ENCODE data around the gene BHLHE40.
A peak's percentile ranks its signal among the peaks of the same experiment; 100 is the strongest.

The BHLHE40 gene

GRCh38 chr3:4983739-4984510 lies 4.7 kb downstream of the BHLHE40 start:
- DNase-seq (ENCODE audit: low read depth in 2 of 2), result peak; percentile 35 to 58

- no peak for DNase-seq (ENCODE audit: low read depth in 2 of 2)
These were observed 5.3 kb downstream of the BHLHE40 start for GRCh38 chr3:4984511-4984864.

GRCh38 chr3:4985330-4986174 lies 6.3 kb downstream of the BHLHE40 start:
- DNase-seq (ENCODE audit: low read depth in 2 of 2), result no peak

DNA sequence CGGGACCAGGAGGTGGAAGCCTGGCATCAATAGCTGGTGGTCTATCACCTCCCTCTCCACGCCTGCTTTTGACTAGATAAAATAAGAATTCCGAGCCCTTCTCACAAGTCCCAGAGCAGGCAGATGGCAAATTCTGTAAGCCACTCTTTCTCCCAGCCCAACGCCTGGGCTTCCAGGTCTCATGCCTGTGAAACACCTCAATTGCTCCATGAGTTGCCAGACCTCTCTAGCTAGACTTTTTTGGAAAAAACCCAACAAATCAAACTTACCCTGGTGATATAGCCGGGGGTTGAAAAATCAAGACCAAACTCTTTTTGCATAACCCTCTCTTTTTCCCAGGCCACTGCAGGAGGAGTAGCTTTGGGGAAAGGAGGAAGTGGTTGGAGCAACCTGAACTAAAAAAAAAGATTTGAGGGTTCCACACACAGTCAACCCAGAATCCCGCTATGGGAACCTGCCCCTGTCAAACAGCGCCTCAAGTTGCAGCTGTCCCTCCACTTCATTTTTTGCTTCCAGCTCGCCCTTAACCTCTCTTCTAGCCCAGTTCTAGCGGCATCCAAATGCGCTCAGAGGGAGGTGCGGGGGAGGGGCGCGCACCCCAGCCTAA lies 7.0 kb downstream of the BHLHE40 start:
- DNase-seq (ENCODE audit: low read depth in 2 of 2), result no peak

DNA sequence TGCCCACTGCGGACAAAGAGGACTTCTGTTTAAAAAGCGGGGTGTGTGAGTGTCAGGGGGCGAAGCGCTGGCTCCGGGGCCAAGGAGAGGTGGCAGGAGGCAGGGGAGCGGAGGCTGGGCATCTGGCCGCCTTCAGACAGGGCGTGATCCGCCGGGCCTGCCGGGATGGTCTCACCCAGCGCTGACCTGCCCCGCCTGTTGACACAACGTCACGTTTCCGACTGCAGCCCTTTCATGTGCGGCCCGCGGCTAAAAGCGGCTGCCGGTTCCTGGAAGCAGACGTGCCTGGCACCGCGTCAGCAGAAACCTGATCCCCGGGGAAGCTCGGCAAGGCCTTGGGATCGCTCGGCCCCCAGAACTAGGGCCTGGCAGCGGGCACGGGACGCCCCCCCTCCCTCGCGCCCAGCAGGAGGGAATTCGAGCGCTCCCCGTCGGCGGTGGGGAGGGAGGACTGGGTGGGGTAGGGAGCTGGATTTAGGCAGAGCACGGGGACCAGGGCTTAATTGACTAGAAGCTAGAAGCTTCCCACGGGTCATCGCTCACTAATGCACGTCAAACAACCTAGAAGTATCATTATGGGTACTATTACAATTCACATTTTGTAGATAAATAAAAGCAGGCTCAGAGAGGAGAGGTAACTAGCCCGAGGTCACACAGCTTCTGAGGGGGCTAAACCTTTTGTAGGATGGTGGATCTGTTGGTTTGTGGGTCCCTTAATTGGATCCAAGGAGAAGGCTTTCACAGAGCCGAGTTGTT lies 7.7 kb downstream of the BHLHE40 start:
- DNase-seq (ENCODE audit: low read depth in 2 of 2), result peak; percentile 10 to 56

DNA sequence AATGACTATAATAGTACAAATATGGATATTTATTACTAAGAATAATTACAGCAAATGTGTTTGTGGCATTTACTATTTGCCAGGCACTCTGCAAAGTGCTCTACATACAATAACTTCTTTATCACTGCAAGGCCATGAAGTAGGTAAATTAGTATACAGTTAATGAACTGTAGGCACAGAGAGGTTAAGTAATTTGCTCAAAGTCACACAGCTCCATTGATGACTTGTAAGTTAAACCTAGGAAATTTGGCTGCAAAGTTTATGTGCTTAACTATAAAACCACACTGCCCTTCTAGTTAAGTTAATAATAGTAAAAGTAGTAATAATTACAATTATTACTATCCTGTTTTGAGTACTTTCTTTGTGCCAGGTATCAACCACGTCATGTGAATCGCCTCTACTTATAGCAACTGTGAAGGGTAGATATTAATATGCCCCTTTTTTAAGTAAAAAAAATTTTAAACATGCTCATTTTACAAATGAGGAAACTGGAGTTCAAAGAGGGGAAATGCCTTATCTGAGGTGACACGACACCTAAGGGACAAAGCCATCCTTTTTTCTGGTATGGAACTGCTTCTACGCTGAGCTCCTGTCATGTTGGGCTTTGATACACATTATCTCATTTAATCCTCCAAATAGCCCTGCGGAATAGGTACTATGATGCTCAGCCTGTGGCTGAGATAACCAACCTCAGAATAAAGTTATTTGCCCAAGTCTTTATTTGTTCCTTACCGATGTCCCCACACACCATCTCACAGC lies 8.5 kb downstream of the BHLHE40 start:
- no peak for DNase-seq (ENCODE audit: low read depth in 2 of 2)

- no peak for DNase-seq (ENCODE audit: low read depth in 2 of 2)
These were observed 10.0 kb downstream of the BHLHE40 start for GRCh38 chr3:4988983-4989834.

DNA sequence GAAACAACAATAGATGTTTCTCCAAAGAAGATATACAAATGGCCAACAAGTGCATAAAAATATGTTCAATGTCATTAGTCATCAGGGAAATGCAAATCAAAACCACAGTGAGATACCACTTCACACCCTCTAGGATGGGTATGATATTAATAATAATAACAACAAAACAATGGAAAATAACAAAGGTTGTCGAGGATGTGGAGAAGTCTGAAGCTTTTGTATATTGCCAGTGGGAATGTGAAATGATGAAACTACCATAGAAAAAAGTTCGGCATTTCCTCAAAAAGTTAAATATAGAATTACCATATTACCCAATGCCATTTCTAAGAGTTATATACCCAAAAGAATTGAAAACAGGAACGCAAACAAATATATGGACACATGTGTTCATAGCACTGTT lies 10.8 kb downstream of the BHLHE40 start:
- no peak for DNase-seq (ENCODE audit: low read depth in 2 of 2)

DNA sequence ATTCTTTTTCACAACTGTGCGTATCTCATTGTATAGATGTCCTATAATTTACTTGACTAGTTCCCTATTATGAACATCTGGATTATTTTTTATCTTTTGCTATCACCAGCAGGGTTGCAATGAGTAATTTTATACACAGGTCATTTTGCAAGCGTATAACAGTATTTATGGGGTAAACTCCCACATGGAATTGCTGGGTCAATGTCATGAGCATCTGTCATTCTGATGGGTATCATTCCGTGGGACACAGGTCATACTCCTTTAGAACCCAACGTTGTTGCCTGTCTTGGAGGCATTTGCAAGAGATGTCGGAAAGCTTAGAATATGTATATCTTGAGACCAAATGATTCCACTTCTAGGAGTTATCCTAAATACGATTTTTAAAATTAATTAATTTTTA lies 12.9 kb downstream of the BHLHE40 start:
- no peak for DNase-seq (ENCODE audit: low read depth in 2 of 2)

DNA sequence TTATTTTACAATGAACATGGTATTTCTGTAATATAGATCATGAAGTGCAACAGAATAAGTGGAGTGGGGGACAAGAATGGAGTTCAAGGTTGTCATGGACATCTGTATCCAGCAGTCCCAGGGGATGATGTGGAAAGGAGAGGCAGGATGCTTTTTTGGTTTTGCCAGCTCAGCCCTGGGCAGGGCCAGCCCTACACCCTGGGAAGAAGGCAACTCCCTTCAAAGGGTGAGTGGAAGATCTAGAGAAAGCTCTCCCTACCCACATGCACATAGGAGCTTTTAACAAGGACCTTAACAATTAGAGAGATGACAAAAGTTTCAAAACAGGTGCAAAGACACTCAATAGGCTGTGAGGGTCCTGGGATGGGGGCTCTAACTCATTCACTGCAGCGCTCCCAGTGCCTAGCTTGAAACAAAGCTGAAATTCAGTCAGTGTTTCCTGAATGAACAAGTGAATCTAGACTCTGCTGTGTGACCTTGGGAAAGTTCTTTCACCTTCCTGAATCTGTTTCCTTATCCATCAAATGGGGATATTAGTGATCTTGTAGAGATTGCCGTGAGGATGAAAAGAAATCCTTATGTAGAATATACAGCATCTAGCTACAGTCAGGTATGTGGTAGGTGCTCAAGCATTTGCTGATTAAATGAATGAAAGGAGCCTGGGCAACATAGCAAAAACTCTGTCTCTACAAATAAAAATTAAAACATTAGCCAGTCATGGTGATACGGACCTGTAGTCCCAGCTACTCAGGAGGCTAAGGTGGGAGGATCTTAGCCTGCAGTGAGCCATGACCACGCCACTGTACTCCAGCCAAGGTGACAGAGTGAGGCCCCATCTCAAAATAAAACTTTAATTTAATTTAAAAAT lies 14.3 kb downstream of the BHLHE40 start:
- no peak for DNase-seq (ENCODE audit: low read depth in 2 of 2)

DNA sequence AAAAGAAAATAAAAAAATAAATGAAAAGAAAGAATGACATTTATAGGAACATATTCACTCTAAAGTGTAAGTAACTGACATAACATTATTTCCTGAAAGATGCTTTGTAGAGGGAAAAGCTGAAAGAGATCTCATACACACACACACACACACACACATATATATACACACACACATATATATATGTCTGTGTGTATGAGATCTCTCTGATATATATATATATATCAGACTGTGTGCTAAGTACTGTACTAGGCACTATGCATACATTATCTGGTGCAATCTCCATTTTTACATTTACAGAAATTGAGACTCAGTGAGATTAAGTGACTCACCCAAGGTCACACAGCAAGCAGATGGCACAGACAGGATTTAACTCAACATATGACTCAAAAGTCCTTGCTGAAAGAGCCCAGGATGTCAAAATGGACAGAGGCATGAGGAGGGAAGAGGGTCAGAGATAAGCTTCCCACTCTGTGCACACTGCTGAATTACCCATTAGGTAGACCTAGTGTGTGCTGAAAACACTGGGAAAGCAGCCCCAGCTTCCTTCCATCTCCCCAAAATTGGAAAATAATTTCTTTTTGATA lies 15.0 kb downstream of the BHLHE40 start:
- DNase-seq (ENCODE audit: low read depth in 2 of 2), result no peak

DNA sequence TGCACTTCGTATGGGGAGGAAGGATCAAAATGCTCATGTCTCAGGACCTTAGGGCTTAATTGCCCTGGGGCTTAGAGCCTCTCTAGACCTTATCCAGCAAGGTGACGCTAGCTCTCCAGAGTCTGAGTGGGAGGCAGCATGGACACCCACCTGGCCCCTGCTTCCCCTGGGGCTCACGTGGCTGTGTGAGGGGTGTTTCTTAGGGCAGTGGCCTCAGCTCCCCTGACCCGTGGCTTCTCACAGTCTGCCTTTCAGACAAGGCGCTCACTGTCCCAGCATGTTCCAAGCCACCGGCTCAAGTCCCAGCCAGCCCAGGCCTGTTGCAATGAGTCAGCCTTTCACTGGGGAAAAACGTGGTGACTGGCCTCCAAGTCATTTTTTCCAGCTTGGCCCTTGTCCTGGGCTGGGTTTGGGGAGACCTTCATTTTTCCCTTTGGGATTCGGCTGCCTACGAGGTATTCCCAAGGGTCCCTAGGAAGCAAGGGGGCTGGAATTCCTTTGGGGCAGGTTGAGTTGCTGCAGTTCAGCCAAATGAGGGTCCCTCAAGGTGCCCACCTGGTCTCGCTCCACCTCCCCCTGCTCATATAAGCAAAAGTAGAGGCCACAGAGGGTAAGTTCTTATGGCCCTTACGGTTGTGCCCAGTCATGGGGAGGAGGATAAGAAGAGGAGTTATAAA lies 15.7 kb downstream of the BHLHE40 start:
- DNase-seq (ENCODE audit: low read depth in 2 of 2), result no peak

DNA sequence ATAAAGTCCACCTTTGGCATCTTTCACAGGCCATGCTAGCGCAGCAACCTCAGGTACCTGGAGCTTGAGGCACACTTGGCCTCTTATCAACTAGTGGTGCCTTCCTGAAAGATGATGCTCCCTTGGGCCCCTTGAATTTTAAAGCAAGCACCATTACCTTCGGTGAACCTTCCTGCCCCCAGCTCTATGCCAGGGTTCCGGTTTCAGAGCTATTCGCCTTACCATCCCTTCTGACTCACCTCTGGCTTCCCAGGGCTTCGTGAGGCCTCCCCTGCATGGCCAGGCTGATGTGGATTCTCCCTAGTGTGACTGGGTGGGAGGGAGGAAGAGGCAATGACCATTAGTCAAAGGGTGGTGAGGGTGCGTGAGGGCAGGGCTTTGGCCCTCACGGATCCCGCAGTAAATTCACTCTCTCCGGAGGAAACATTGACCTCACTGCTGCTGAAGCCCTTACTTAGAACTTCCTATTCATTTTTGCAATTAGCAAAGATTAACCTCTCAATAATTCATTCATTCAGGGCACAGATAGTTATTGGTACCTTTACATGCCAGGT lies 16.3 kb downstream of the BHLHE40 start:
- DNase-seq (ENCODE audit: low read depth in 2 of 2), result no peak

- DNase-seq (ENCODE audit: low read depth in 2 of 2), result no peak
These were observed 17.1 kb downstream of the BHLHE40 start for GRCh38 chr3:4996223-4996765.

DNA sequence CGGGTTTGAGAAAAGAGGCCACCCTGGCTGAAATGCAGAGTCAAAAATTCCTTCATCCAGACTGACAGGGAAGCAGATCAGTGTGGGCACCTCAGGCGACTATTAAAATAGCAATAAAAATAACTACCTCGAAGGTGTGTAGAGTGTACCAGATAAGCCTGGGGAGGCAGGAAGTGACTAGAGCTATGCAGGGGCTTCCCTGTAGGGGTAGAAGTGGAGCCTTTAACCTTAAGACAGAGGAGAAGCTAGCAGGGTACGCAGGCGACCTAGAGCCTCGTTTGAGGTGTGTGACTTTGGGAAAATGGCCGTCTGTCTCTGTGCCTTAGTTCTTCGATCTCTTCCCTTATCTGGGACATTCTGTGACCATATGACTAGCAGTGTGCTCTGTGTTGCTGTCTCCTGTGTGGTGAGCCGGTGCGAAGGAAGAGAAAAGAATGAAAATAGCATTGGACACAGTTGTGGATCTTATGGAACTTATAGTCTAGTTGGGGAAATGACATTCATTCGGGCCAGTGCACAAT lies 17.6 kb downstream of the BHLHE40 start:
- no peak for DNase-seq (ENCODE audit: low read depth in 2 of 2)

- no peak for DNase-seq (ENCODE audit: low read depth in 2 of 2)
These were observed 18.7 kb downstream of the BHLHE40 start for GRCh38 chr3:4997946-4998345.

DNA sequence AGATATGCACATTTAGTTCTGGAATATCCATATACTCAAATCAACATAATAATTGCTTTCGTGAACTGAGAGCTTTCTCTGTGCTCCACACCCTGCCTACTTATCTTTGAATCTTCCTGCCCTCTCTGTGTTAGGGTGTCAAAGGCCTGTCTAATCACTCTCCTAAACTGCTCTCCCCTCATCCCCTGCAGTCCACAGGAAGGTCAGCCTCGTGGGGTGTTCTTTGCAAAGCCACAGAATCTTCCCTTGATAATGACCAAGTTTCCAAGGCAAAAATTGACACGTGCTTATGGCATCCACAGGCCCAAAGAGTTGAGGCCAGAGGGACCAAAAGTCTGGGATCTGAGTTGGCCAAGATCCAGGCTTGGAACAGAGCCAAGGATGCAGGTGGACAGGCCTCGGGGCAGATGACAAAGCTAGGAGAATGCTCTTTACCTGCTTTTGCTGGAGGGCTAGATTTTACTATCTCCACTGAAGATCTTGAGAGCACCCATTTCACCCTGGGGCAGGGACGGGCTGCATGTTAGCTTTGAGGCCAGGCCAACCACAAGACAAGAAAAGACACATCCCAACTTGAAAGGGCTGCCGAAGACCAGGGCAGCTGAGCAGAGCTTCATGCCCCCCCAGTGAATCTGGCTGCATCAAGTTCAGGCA lies 20.4 kb downstream of the BHLHE40 start:
- no peak for DNase-seq (ENCODE audit: low read depth in 2 of 2)
